HEK293 (cell line): ENCODE measurements around the gene EDARADD.

Experiments
- CTCF ChIP-seq: fragments of 450-650 bp; formaldehyde crosslinking; IDR thresholded peaks from 2 replicates; pipeline ENCODE4 v1.5.1; 2016; ENCODE audit warnings: missing biosample characterization, missing genetic modification characterization
- ELK4 ChIP-seq: IDR thresholded peaks from 2 replicates; pipeline ENCODE4 v1.6.1; 2011; ENCODE audit warnings: mild to moderate bottlenecking, low read depth, low read length, borderline replicate concordance
- ZEB2 ChIP-seq: fragments of 450-650 bp; formaldehyde crosslinking; IDR thresholded peaks from 2 replicates; pipeline ENCODE4 v1.5.1; 2016; ENCODE audit warnings: missing biosample characterization, missing genetic modification characterization
- ZNF175 ChIP-seq: fragments of 450-650 bp; formaldehyde crosslinking; IDR thresholded peaks from 2 replicates; pipeline ENCODE4 v1.5.1; 2016; ENCODE audit warnings: missing biosample characterization, missing genetic modification characterization
- ZNF19 ChIP-seq: fragments of 450-650 bp; formaldehyde crosslinking; IDR thresholded peaks from 2 replicates; pipeline ENCODE4; 2016; ENCODE audit warnings: missing biosample characterization, missing genetic modification characterization, low read depth
- ZNF596 ChIP-seq: fragments of 450-650 bp; IDR thresholded peaks from 2 replicates; pipeline ENCODE4 v1.5.0; 2018; ENCODE audit warnings: missing biosample characterization, mild to moderate bottlenecking, missing genetic modification characterization, moderate library complexity

- TF ChIP-seq ELK4 (no peak), ZEB2 (tag by site-specific recombination) (no peak), ZNF175 (tag by site-specific recombination) (no peak), CTCF (tag by site-specific recombination) (no peak), ZNF596 (tag by site-specific recombination) (no peak), ZNF19 (tag by site-specific recombination) (no peak)
These were observed 768 bp downstream of the EDARADD start for GRCh38 chr1:236394879-236395229.
